SK-N-SH treated with all-trans-retinoic acid at 6 μM for 48 hours (cell line): ENCODE results near the gene COG1.

Experiments used
- ATAC-seq: fragments of 200-7000 bp; cut with Tn5 transposase; 3 replicates; pipeline ENCODE4 v1.9.1; 2020; ENCODE audit warnings: mild to moderate bottlenecking, moderate library complexity
- ARNTL ChIP-seq: fragments of 450-650 bp; formaldehyde crosslinking; IDR thresholded peaks from 2 replicates; pipeline ENCODE4 v1.5.0; 2020; ENCODE audit warnings: low read depth, mild to moderate bottlenecking, moderate library complexity, borderline replicate concordance
- BACH2 ChIP-seq: fragments of 250-450 bp; sonication (Bioruptor Pico); IDR thresholded peaks from 2 replicates; pipeline ENCODE4 v1.9.0; 2021; ENCODE audit warnings: mild to moderate bottlenecking, borderline replicate concordance
- CSDC2 ChIP-seq: fragments of 250-450 bp; sonication (Bioruptor Pico); IDR thresholded peaks from 2 replicates; pipeline ENCODE4 v1.5.0; 2020; ENCODE audit warnings: mild to moderate bottlenecking, moderate library complexity
- CSRNP3 ChIP-seq: fragments of 250-450 bp; sonication (Bioruptor Pico); IDR thresholded peaks from 2 replicates; pipeline ENCODE4 v1.5.1; 2021; ENCODE audit warnings: mild to moderate bottlenecking, moderate library complexity
- ESRRG ChIP-seq: fragments of 250-450 bp; sonication (Bioruptor Pico); IDR thresholded peaks from 2 replicates; pipeline ENCODE4 v1.6.1; 2021; ENCODE audit warnings: mild to moderate bottlenecking
- ISL1 ChIP-seq: fragments of 250-450 bp; sonication (Bioruptor Pico); IDR thresholded peaks from 2 replicates; pipeline ENCODE4 v2.1.2; 2022; ENCODE audit warnings: mild to moderate bottlenecking, moderate library complexity
- OSR1 ChIP-seq: fragments of 250-450 bp; sonication (Bioruptor Pico); IDR thresholded peaks from 2 replicates; pipeline ENCODE4 v1.8.0; 2022; ENCODE audit warnings: moderate library complexity, mild to moderate bottlenecking, inconsistent platforms
- POU6F1 ChIP-seq: fragments of 250-450 bp; sonication (Bioruptor Pico); IDR thresholded peaks from 2 replicates; pipeline ENCODE4 v1.8.0; 2021; ENCODE audit warnings: low read depth, mild to moderate bottlenecking, moderate library complexity, borderline replicate concordance
- PPARA ChIP-seq: fragments of 250-450 bp; sonication (Bioruptor Pico); IDR thresholded peaks from 2 replicates; pipeline ENCODE4 v1.5.0; 2020; ENCODE audit warnings: mild to moderate bottlenecking, borderline replicate concordance
- RARB ChIP-seq: fragments of 250-450 bp; sonication (Bioruptor Pico); IDR thresholded peaks from 2 replicates; pipeline ENCODE4 v1.8.0; 2021; ENCODE audit warnings: mild to moderate bottlenecking, moderate library complexity
- SNAI2 ChIP-seq: fragments of 250-450 bp; sonication (Bioruptor Pico); IDR thresholded peaks from 2 replicates; pipeline ENCODE4 v1.5.0; 2020; ENCODE audit warnings: mild to moderate bottlenecking, moderate library complexity
- TOX ChIP-seq: fragments of 250-450 bp; sonication (Bioruptor Pico); IDR thresholded peaks from 2 replicates; pipeline ENCODE4 v1.8.0; 2021; ENCODE audit warnings: mild to moderate bottlenecking, moderate library complexity, borderline replicate concordance
- ZC3H10 ChIP-seq: fragments of 250-450 bp; sonication (Bioruptor Pico); IDR thresholded peaks from 2 replicates; pipeline ENCODE4 v1.5.1; 2021; ENCODE audit warnings: mild to moderate bottlenecking, moderate library complexity
- ZNF70 ChIP-seq: fragments of 450-650 bp; formaldehyde crosslinking; IDR thresholded peaks from 2 replicates; pipeline ENCODE4 v1.5.0; 2020; ENCODE audit warnings: mild to moderate bottlenecking, moderate library complexity
- ZNF8 ChIP-seq: fragments of 450-650 bp; formaldehyde crosslinking; IDR thresholded peaks from 2 replicates; pipeline ENCODE4 v1.5.0; 2020; ENCODE audit warnings: mild to moderate bottlenecking, moderate library complexity
- TF ChIP-seq, protein P1 (sequence below): fragments of 250-450 bp; sonication (Bioruptor Pico); IDR thresholded peaks from 2 replicates; pipeline ENCODE4 v1.5.1; 2020; ENCODE audit warnings: low read depth, mild to moderate bottlenecking, moderate library complexity
- TF ChIP-seq, protein P2 (sequence below): fragments of 250-450 bp; sonication (Bioruptor Pico); IDR thresholded peaks from 2 replicates; pipeline ENCODE4 v1.5.0; 2020; ENCODE audit warnings: mild to moderate bottlenecking, moderate library complexity
- TF ChIP-seq, protein P3 (sequence below): fragments of 250-450 bp; sonication (Bioruptor Pico); IDR thresholded peaks from 2 replicates; pipeline ENCODE4 v1.8.0; 2020; ENCODE audit warnings: mild to moderate bottlenecking, moderate library complexity, borderline replicate concordance

COG1 gene

GRCh38 chr17:73224237-73224636 lies 31.4 kb downstream of the COG1 start (continued):
- TF ChIP-seq, protein P1, sequence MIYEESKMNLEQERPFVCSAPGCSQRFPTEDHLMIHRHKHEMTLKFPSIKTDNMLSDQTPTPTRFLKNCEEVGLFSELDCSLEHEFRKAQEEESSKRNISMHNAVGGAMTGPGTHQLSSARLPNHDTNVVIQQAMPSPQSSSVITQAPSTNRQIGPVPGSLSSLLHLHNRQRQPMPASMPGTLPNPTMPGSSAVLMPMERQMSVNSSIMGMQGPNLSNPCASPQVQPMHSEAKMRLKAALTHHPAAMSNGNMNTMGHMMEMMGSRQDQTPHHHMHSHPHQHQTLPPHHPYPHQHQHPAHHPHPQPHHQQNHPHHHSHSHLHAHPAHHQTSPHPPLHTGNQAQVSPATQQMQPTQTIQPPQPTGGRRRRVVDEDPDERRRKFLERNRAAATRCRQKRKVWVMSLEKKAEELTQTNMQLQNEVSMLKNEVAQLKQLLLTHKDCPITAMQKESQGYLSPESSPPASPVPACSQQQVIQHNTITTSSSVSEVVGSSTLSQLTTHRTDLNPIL, result no peak

DNA sequence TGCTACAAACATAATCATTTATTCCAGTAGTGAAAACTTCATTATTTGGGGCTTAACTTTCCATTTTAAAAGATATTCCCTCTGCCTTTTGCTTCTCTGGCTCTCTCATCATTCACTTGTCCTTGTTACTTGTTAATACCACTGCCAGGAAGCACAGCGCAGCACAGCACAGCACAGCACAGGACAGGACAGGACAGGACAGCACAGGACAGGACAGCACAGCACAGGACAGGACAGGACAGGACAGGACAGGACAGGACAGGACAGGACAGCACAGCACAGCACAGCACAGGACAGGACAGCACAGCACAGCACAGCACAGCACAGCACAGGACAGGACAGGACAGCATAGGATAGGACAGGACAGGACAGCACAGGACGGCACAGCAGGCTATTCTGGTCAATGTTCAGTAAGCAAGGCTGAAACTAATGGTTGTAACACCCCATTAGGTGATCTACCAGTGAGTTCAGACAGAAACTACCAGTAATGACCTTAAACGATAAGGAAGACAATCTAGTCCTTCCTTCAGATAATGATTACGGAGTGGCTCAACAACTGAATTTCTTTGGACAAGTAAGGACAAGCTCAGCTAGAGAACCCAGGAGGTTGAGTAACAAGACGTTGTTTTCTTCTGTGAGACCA lies 31.9 kb downstream of the COG1 start:
- TF ChIP-seq ESRRG (CRISPR knock-in tag), result no peak
- TF ChIP-seq RARB (CRISPR knock-in tag), result no peak
- TF ChIP-seq ZNF8 (CRISPR knock-in tag), result no peak
- TF ChIP-seq SNAI2, result no peak
- no peak for TF ChIP-seq BACH2 (CRISPR knock-in tag)
- no peak for TF ChIP-seq ISL1 (CRISPR knock-in tag)
- TF ChIP-seq, all 23 proteins: peak for 0
- no peak for ATAC-seq

DNA sequence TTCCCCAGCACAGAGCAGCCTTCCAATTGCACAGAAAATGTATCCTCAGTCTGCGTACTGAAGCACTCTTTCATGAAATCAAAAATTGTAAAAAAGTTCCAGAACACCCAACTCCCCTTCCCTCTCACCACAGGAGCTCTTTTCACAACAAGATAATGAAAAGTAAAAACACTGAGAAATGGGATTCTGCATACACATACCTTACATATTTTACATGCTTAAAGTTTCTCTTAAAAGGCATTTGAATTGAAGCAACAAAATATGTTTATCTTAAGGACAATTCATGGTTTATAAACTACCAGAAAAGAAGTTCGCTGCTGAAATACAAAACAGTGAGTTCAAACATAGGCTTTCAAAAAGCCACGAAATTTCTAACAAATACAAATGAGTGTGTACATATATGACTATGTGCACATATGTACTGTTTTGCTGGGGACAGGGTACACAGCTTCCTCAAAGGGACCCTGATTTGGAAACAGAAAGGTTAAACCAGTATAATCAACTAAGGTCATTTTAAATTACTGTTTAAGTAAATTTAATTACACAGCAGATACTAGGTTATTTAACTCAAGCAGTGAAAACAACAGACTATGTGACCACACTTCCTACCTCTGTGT lies 33.8 kb downstream of the COG1 start:
- peak; percentile 46 for ATAC-seq
- no peak for TF ChIP-seq ESRRG (CRISPR knock-in tag)
- TF ChIP-seq SNAI2, result no peak
- TF ChIP-seq CSRNP3 (CRISPR knock-in tag), result no peak
- TF ChIP-seq TOX, result no peak
- TF ChIP-seq POU6F1 (CRISPR knock-in tag), result no peak
- no peak for TF ChIP-seq ZC3H10 (CRISPR knock-in tag)
- no peak for TF ChIP-seq ARNTL (CRISPR knock-in tag)
- TF ChIP-seq OSR1 (CRISPR knock-in tag), result no peak
- TF ChIP-seq, protein P2, sequence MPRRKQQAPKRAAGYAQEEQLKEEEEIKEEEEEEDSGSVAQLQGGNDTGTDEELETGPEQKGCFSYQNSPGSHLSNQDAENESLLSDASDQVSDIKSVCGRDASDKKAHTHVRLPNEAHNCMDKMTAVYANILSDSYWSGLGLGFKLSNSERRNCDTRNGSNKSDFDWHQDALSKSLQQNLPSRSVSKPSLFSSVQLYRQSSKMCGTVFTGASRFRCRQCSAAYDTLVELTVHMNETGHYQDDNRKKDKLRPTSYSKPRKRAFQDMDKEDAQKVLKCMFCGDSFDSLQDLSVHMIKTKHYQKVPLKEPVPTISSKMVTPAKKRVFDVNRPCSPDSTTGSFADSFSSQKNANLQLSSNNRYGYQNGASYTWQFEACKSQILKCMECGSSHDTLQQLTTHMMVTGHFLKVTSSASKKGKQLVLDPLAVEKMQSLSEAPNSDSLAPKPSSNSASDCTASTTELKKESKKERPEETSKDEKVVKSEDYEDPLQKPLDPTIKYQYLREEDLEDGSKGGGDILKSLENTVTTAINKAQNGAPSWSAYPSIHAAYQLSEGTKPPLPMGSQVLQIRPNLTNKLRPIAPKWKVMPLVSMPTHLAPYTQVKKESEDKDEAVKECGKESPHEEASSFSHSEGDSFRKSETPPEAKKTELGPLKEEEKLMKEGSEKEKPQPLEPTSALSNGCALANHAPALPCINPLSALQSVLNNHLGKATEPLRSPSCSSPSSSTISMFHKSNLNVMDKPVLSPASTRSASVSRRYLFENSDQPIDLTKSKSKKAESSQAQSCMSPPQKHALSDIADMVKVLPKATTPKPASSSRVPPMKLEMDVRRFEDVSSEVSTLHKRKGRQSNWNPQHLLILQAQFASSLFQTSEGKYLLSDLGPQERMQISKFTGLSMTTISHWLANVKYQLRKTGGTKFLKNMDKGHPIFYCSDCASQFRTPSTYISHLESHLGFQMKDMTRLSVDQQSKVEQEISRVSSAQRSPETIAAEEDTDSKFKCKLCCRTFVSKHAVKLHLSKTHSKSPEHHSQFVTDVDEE, result no peak
- TF ChIP-seq ZNF70, result no peak
- no peak for TF ChIP-seq CSDC2
- TF ChIP-seq, protein P3, sequence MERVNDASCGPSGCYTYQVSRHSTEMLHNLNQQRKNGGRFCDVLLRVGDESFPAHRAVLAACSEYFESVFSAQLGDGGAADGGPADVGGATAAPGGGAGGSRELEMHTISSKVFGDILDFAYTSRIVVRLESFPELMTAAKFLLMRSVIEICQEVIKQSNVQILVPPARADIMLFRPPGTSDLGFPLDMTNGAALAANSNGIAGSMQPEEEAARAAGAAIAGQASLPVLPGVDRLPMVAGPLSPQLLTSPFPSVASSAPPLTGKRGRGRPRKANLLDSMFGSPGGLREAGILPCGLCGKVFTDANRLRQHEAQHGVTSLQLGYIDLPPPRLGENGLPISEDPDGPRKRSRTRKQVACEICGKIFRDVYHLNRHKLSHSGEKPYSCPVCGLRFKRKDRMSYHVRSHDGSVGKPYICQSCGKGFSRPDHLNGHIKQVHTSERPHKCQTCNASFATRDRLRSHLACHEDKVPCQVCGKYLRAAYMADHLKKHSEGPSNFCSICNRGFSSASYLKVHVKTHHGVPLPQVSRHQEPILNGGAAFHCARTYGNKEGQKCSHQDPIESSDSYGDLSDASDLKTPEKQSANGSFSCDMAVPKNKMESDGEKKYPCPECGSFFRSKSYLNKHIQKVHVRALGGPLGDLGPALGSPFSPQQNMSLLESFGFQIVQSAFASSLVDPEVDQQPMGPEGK (CRISPR knock-in tag), result no peak
- TF ChIP-seq, all 23 proteins: peak for 0

DNA sequence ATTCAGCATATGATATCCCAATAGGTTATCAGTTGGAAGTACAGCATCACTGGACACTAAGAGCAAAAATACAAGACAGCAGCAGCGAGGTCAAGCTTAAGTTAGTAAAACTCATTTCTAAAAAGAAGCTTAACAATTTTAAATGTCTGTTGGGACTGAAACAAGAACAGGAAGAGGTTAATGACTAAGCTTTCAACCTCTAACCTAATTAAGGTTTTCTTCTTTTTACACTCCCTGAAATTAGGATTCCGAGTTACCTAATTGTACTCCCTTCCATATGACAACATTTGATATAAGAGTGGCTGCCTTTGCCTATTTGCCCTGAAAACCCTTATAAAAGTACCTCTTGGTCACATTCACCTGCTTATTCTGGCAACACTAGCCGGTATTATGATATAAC lies 34.5 kb downstream of the COG1 start:
- TF ChIP-seq ZNF70, result no peak
- no peak for ATAC-seq

DNA sequence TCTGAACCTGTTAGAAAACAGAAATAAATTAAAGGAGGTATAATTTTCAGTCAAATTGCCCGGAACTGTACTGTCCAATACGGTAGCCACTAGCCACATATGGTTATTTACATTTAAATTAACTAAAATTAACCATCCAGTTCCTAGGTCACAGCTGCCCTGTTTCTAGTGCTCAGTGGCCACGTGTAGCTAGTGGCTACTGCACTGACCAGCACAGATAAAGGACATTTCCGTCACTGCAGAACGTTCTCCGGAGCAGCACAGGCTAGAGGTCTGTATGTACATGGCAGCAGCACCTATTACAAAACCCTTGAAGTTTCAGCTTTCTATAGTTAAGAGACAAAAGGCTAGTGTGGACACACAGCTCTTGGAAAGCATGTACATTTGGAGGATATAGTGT lies 35.1 kb downstream of the COG1 start:
- TF ChIP-seq ESRRG (CRISPR knock-in tag) (no peak), PPARA (CRISPR knock-in tag) (no peak)
- no peak for ATAC-seq
